SU-DHL-6 (cell line): ENCODE results near the gene TATDN2.

Source experiments
- CTCF ChIP-seq: fragments of 200-600 bp; sonication (generic); IDR thresholded peaks from one replicate; pipeline ENCODE4 v1.5.1; 2017; ENCODE audit warnings: antibody characterized with exemption, mild to moderate bottlenecking, low read length, moderate library complexity; ENCODE audit not compliant: insufficient read depth, poor library complexity, severe bottlenecking
- EZH2phosphoT487 ChIP-seq: fragments of 200-600 bp; sonication (generic), shearing (Covaris generic); conservative IDR thresholded peaks from 2 replicates; pipeline ENCODE4 v1.6.1; 2018; ENCODE audit warnings: mild to moderate bottlenecking, antibody characterized with exemption, low read length, moderate library complexity, mixed read lengths

- TF ChIP-seq CTCF (no peak), EZH2phosphoT487 (no peak)
Observed at GRCh38 chr3:10315101-10315500, 66.8 kb downstream of the TATDN2 start.
